Dendritic cell treated with granulocyte-macrophage colony-stimulating factor and Interleukin-4, amounts not matched to agents 40 ng/mL and 50 ng/mL, for 4 days (primary cell): ENCODE results near the gene ANKRD11.
"Not testable (repeated sequence)": the region's sequence is repeated elsewhere in the genome, so short reads cannot be mapped to it uniquely, and the experiment has no call there.

Source experiments
- H3K27ac Mint-ChIP-seq: one replicate; pipeline ENCODE4 v1.8.0; 2022; ENCODE audit warnings: mild to moderate bottlenecking, mixed read lengths
- H3K27me3 Mint-ChIP-seq: one replicate; pipeline ENCODE4 v1.8.0; 2022; ENCODE audit warnings: mild to moderate bottlenecking, mixed read lengths
- H3K36me3 Mint-ChIP-seq: one replicate; pipeline ENCODE4 v1.8.0; 2022; ENCODE audit warnings: low read depth, mixed read lengths
- H3K4me1 Mint-ChIP-seq: one replicate; pipeline ENCODE4 v1.8.0; 2022; ENCODE audit warnings: low read depth, mixed read lengths
- H3K4me3 Mint-ChIP-seq: one replicate; pipeline ENCODE4 v1.8.0; 2022; ENCODE audit warnings: mild to moderate bottlenecking, moderate library complexity, mixed read lengths
- H3K9me3 Mint-ChIP-seq: one replicate; pipeline ENCODE4 v1.8.0; 2022; ENCODE audit warnings: mixed read lengths
- intact Hi-C: fragments of 100-400 bp; cut with micrococcal nuclease; formaldehyde crosslinking; loops from one replicate; pipeline ENCODE4 v1.15.0; 2022

ANKRD11 gene

DNA sequence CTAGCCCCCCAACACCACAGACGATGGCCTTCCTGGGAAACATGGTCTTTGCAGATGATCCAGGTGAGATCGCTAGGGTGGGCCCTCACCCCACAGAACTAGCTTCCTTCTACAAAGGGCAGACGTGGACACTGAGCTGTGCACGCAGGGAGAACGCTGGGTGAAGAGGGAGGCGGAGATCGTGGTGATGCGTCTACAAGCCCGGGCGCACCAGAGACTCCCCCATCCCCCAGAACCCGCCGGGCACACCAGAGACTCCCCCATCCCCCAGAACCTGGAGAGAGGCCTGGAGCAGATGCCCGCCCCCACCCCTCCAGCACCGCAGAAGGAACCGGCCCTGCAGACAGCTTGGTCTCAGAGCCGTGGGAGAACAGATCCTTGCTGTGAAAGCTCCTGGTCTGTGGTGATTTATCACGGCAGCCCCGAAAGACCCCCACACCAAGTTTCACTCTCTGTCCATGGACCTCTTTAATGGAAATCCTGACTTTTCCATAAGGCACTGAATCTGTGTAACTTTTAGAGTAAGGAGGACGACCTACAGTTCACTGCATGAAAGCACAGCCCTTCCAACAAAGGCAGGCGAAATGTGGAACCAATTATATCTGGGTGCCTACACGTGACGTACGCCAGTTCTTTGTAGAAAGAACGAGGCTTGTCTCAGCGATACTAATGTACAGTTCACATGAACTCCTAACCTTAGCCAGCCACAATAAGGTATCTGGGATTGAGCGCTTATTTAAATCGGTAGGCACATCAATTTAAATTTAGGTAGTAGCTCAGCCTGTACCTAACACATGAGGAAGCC, 88.5 kb downstream of the ANKRD11 start:
- peaks cover 49% of the 10 kb centered on the region for H3K36me3 Mint-ChIP-seq
- H3K27ac Mint-ChIP-seq = no peak overlapping the region
- H3K4me1 Mint-ChIP-seq = peaks cover 46% of the 10 kb centered on the region
- intact Hi-C loops = loop anchor here (10.0 kb wide), 2 partner anchors 53 to 57 kb away; no protein-coding TSS in a partner anchor
- no peaks in the 10 kb centered on the region for H3K9me3 Mint-ChIP-seq
- no peaks in the 10 kb centered on the region for H3K27me3 Mint-ChIP-seq
- no peak overlapping the region for H3K4me3 Mint-ChIP-seq

DNA sequence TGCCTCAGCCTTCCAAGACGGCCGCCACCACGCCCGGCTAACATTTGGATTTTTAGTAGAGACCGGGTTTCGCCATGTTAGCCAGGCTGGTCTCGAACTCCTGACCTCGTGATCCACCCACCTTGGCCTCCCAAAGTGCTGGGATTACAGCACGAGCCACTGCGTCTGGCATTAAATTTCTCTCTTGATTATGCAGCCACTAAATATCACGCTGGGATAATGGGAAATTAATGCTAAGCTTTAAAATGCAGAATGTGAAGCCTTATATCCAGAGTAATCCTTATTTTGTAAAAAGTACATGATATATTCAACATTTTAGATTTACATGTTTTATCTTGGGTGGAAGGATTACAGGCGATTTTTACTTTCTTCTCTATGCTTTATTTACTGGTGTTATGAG, 89.2 kb downstream of the ANKRD11 start:
- Mint-ChIP-seq H3K9me3 (no peaks in the 10 kb centered on the region), H3K4me3 (no peak overlapping the region), H3K27ac (no peak overlapping the region), H3K27me3 (no peaks in the 10 kb centered on the region), H3K4me1 (peaks cover 41% of the 10 kb centered on the region), H3K36me3 (peaks cover 51% of the 10 kb centered on the region)
- intact Hi-C loops = loop anchor here (10.0 kb wide), 2 partner anchors 54 to 56 kb away; no protein-coding TSS in a partner anchor

- intact Hi-C loops = loop anchor here (10.0 kb wide), 2 partner anchors 54 to 56 kb away; no protein-coding TSS in a partner anchor
- no peak overlapping the region for H3K4me3 Mint-ChIP-seq
- no peaks in the 10 kb centered on the region for H3K27me3 Mint-ChIP-seq
- H3K27ac Mint-ChIP-seq = no peak overlapping the region
- peaks cover 43% of the 10 kb centered on the region for H3K4me1 Mint-ChIP-seq
- peaks cover 50% of the 10 kb centered on the region for H3K36me3 Mint-ChIP-seq
- no peaks in the 10 kb centered on the region for H3K9me3 Mint-ChIP-seq
Measured at GRCh38 chr16:89400740-89401139, 89.6 kb downstream of the ANKRD11 start.

DNA sequence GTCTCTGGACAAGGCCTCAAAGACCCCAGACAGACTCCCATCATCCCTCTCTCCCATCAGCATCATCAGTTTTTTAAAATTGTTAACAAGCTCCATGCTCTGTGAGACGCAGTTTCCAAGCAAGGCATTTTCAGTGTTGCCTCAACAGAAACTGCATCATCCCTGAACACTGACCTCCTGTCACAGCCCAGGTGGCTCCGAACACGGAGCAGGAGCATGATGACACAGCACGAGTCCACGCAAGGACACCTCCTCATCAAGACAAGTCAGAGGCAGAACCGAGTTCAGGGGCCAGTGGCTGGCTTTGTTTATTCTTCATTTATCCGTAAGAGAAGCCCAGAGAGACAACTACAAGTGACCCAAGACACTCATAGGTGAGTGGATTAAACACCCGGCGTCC, 91.4 kb downstream of the ANKRD11 start:
- no peak overlapping the region for H3K27ac Mint-ChIP-seq
- no peak overlapping the region for H3K4me3 Mint-ChIP-seq
- H3K27me3 Mint-ChIP-seq = no peaks in the 10 kb centered on the region
- no peaks in the 10 kb centered on the region for H3K9me3 Mint-ChIP-seq
- peaks cover 51% of the 10 kb centered on the region for H3K4me1 Mint-ChIP-seq
- H3K36me3 Mint-ChIP-seq = peaks cover 43% of the 10 kb centered on the region
- intact Hi-C loops = no loop called here

- Mint-ChIP-seq H3K9me3 (no peaks in the 10 kb centered on the region), H3K36me3 (peaks cover 39% of the 10 kb centered on the region), H3K27ac (no peak overlapping the region), H3K4me3 (no peak overlapping the region), H3K4me1 (peaks cover 48% of the 10 kb centered on the region), H3K27me3 (no peaks in the 10 kb centered on the region)
- intact Hi-C loops = no loop called here
Measured at GRCh38 chr16:89397331-89397861, 93.0 kb downstream of the ANKRD11 start.

DNA sequence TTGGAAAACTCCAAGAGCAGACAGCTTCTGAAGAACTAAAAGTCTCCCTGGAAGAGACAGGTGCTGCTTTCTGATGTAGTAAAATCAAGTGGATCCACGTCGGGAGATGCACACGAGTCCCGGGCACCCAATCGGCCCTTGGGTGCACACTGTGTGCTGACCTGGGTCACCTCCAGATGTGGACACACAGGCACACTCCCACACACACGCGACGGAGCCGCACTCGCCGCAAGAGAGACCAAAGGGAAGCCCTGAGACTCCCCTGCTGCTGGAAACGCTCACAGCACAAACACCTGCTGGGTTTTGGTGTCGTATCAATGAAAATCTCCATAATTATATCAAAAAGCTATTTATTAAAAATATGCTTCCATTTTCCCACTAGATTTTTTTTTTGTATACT, 94.2 kb downstream of the ANKRD11 start:
- Mint-ChIP-seq H3K9me3 (no peaks in the 10 kb centered on the region), H3K36me3 (peaks cover 38% of the 10 kb centered on the region), H3K27ac (no peak overlapping the region), H3K4me1 (peaks cover 45% of the 10 kb centered on the region), H3K4me3 (no peak overlapping the region), H3K27me3 (no peaks in the 10 kb centered on the region)
- intact Hi-C loops = no loop called here

DNA sequence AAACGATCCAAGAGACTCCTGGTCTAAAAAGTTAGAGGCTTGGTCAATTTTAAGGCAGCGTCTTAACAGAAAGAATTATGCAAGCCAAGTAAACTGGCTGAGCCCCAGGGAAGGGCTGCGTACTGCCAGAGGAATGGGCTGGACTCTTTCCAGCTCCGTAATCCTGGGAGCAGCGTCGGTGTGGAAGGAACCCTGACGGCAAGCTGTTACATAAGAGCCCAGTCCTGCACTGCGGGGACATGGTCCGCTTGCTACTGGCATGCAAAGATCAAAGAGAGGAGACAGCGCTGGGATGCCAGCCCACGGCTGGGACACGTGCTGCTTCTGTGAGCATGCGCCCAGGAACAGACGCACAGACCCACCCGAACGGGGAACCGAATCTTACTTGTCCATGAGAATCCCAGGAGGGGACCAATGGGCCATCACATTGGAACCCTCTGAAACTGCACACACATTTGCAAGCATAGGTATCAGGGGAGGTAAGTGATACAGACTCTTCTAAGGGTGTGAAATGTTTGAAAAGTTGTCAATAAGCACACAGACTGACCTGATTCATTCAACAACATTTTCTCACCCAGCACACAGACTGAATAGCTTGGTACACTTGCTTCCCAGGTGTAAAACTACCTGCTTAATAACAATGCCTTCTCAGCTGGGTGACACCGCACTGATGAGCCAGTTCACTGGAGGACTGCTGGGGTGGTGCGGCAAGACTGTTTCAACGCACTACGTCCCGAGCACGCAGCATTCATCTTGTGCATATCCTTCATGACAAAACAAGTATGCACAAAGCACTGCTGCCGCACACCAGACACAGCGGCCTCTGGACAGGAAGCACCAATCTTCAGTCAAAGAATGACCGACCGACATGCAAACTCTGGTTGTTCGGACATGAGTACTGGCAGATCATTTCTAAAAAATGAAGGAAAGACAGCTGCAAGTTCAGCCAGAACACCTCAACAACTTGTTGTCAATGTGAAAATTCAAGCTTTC, 94.9 kb downstream of the ANKRD11 start:
- Mint-ChIP-seq H3K4me3 (no peak overlapping the region), H3K4me1 (peaks cover 45% of the 10 kb centered on the region), H3K36me3 (peaks cover 45% of the 10 kb centered on the region), H3K27ac (no peak overlapping the region), H3K27me3 (no peaks in the 10 kb centered on the region), H3K9me3 (no peaks in the 10 kb centered on the region)
- intact Hi-C loops = no loop called here

DNA sequence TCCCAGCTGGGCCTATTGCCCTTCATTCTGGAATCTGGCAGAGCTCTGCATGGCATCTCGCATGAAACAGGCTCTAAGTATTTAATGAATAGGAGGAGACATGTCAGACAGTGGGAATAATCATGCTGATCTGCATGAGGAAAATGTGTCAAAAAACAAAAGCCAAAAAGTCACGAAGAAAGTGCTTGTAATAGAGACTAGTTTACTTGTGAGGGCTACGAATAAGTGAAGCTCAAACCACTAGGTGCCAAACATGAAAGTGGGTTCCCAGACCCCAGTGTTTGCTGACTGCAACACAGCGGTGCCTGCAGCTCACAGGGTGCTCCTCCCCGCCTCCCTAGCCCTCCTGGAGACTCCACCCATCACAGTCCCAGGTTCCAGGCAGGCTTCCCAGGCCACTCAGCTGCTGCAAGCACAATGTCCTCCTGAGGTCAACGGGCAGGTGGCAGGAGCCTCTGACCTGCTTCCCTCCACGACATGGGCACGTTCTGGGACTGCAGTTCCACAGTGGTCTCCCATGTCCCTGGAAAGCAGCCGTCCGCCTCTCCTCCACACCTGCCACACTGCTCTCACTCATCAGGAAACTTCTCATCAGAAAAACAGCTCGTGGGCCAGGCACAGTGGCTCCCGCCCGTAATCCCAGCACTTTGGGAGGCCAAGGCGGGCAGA, 96.5 kb downstream of the ANKRD11 start:
- Mint-ChIP-seq H3K9me3 (no peaks in the 10 kb centered on the region), H3K36me3 (peaks cover 51% of the 10 kb centered on the region), H3K4me3 (no peak overlapping the region), H3K27ac (no peak overlapping the region), H3K27me3 (no peaks in the 10 kb centered on the region), H3K4me1 (peaks cover 45% of the 10 kb centered on the region)
- intact Hi-C loops = no loop called here

- peaks cover 49% of the 10 kb centered on the region for H3K36me3 Mint-ChIP-seq
- no peak overlapping the region for H3K27ac Mint-ChIP-seq
- no peaks in the 10 kb centered on the region for H3K27me3 Mint-ChIP-seq
- intact Hi-C loops = no loop called here
- H3K9me3 Mint-ChIP-seq = no peaks in the 10 kb centered on the region
- no peak overlapping the region for H3K4me3 Mint-ChIP-seq
- H3K4me1 Mint-ChIP-seq = peaks cover 52% of the 10 kb centered on the region
Measured at GRCh38 chr16:89392881-89393737, 97.3 kb downstream of the ANKRD11 start.

GRCh38 chr16:89390224-89390583, 100.2 kb downstream of the ANKRD11 start:
- H3K27me3 Mint-ChIP-seq, H3K4me3 Mint-ChIP-seq, H3K27ac Mint-ChIP-seq, intact Hi-C loops, H3K9me3 Mint-ChIP-seq: not testable (repeated sequence)
- peaks cover 45% of the 10 kb centered on the region for H3K36me3 Mint-ChIP-seq
- peaks cover 63% of the 10 kb centered on the region for H3K4me1 Mint-ChIP-seq

DNA sequence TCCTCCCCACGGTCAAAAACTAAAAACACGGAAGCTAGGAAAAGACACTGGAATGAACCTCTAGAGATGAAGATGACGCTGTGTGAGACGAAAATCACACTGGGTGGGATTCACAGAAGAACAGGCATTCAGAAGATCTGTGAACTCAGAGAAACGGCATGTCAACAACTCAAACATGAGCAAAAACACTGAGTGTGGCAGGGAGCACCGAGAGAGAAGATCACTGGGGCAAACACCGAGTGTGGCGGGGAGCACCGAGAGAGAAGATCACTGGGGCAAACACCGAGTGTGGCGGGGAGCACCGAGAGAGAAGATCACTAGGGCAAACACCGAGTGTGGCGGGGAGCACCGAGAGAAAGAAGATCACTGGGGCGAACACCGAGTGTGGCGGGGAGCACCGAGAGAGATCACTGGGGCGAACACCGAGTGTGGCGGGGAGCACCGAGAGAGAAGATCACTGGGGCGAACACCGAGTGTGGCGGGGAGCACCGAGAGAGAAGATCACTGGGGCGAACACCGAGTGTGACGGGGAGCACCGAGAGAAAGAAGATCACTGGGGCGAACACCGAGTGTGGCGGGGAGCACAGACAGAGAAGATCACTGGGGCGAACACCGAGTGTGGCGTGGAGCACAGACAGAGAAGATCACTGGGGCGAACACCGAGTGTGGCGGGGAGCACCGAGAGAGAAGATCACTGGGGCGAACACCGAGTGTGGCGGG, 100.7 kb downstream of the ANKRD11 start:
- H3K27ac Mint-ChIP-seq, H3K4me3 Mint-ChIP-seq, H3K27me3 Mint-ChIP-seq, H3K9me3 Mint-ChIP-seq, intact Hi-C loops: not testable (repeated sequence)
- H3K36me3 Mint-ChIP-seq = peaks cover 47% of the 10 kb centered on the region
- peaks cover 59% of the 10 kb centered on the region for H3K4me1 Mint-ChIP-seq

DNA sequence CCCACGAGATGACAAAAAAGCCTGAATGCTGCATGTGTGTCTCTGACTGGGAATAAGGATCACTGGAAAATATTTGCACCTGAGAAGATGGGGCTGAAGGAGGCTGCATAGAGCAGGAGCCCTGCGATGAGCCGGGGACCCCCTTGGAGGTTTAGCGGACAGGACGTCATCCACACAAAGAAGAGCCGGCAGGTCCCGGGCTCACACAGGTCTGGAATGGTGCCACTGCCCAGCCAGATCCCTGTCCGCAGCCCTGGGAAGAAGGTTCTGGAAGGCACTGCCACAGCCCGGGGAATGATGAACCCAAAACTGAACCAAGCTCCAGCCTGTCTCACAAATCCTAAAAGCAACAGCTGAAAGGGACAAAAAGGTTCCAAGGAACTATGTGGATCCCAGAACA, 101.8 kb downstream of the ANKRD11 start:
- peaks cover 46% of the 10 kb centered on the region for H3K36me3 Mint-ChIP-seq
- peaks cover 59% of the 10 kb centered on the region for H3K4me1 Mint-ChIP-seq
- peak overlapping the region; percentile 35 for H3K27ac Mint-ChIP-seq
- H3K9me3 Mint-ChIP-seq = no peaks in the 10 kb centered on the region
- no peaks in the 10 kb centered on the region for H3K27me3 Mint-ChIP-seq
- no peak overlapping the region for H3K4me3 Mint-ChIP-seq
- intact Hi-C loops = no loop called here
